GOT3 (cell line): Measurements from ENCODE around the gene KLF16.

Experiments used
- DNase-seq: peaks from one replicate; lab custom pipeline; 2025; ENCODE audit warnings: mixed read lengths; lab: John Stamatoyannopoulos, UW

Gene KLF16

GRCh38 chr19:1855040-1855827 is 8.1 kb downstream of the KLF16 start:
- DNase-seq: no peak

GRCh38 chr19:1854542-1855039 is 8.8 kb downstream of the KLF16 start:
- DNase-seq: no peak

DNA sequence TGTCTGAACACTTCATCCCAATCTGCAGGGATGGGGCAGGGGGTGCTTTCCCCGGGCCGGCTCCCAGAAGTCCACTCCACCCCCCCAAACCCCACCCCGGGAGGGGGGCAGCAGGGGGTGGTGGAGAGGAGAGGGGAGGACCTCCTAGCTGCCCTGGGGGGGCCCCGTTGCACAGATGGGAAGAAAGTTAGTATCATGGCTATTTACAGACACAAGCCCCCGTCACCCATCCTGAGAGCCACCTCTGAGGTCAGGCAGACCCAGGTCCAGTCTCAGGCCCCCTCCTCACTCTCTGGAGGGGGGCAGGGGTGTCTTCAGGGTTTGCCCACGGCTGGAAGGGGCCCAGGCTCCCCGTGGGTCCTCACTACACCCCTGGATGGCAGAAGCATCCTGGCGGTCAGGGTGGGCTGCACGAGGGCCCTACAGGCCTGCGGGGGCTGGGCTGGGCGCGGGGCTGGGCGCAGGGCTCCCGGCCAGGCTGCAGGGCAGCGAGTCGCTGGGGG is 9.3 kb downstream of the KLF16 start:
- no peak for DNase-seq

DNA sequence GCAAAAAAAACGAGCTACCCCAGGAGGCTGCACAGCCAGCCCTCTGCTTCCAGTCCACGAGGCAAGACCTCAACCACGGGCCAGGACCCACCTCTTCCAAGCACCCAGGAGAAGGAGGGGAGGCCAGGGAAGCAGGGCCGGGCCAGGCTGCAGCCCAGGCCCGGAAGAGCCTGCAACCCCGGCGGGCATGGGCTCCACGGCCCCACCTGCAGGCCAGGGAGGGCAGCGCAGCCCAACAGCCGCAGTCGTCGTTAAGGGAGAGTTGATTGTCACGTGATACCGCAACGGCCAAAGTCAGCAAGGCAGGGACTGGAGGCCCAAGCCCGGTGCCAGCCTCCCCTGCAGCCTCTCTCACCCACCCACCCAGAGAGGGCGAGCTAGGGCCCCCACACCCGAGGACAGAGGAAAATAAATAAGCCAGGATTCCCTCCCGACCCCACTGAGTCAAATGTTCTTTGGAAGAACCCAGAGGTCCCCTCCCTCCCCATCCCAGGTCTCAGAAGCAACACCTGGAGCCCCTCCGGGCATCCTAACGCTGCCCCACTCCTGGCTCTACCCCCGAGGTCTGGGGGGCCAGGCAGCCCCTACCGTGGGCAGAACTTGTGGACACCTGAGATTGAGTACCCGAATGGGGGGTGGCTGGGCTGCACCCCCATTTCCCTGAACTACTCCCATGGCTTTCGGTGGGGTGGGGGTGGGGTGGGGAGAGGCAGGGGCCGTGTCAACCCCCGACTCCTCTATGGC is 9.9 kb downstream of the KLF16 start:
- DNase-seq: no peak

DNA sequence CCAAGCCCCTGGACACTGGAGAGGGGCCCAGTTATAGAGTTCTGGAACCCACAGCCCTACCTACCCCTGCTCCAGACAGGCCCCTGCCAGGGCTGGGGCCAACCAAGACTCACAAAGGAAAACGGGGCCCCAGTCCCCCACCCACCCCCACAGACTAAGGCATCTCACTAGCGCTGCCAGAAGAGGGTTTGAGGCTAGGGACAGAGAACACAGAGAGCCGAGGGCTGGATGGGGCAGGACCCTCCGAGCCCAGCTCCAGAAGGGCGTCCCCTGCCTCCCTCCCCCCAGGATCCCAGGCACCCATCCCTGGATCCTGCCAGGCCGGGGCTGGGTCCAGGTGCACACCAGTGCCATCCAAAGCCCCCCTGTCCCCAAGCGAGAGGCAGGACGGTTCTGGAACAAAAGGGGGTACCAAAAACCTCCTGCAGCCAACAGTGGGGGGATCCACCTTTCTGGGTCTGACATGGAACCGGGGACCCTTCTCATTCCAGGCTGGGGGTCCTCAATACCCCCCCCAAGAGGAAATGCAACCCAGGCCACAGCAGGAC is 10.7 kb downstream of the KLF16 start:
- no peak for DNase-seq

DNA sequence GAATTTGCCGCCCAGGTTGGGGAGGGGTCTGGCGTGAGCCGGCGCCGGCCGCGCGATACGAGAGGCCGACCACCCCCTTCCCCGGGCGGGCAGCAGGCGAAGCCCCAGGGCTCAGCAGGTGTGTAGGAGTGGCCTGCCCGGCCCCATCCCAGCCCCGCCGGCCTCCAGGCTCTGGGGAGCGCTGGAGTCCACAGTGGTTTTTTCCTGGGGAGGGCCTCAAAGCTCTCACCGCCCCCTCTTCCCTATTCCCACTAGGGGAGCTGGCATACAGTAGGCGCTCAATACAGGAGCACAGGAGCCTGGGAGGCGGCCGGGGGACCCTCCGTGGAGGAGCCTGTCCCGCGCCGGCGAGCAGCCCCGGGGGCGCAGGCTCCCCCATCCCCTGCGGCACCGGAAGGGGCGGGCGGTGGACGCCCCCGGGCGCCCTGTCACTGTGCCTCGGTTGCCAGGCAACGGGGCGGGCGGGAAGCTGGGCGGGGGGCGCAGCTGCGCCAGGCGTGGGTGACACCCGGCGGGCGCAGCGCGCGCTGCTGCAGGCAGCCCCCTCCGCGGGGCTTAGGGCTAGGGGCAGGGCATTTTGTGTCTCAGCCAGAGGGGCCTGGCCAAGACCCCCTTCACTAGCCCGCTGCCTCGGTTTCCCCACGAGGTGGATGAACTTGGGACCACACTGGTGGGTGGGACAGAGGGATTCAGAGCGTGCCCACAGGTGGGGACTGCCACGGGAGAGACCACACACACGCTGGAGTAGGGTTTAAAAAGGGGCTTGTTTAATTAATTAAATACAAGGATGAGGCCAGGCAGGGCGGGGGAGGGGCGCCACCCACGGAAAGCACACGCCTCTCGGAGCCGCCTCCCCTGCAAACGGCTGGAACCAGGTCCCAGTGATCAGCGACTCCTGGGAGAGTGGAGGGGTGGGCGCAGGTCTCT is 11.5 kb downstream of the KLF16 start:
- no peak for DNase-seq

GRCh38 chr19:1850809-1851653 is 12.3 kb downstream of the KLF16 start:
- DNase-seq: no peak

DNA sequence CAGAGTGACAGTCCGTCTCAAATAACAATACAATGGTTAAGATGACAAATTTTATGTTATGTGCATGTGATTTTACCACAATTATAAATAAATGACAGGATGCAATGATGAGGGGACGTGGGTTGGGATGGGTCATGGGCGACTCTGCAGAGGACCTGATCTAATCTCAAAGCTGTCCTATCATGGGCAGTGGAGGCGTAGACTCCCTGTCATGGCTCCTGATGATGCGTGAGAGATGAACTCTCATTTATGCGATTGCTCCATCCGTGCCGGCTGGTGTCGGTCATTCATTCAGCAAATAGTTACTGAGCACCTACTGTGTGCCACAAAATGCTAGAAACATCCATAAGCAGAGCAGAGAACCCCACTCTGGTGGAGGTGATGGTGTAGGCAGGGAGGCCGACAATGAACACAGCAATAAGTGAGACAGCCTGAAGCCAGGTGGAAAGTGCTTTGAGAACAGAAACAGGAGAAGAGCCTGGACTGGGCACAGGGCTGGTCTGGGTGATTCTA is 13.4 kb downstream of the KLF16 start:
- DNase-seq: no peak

DNA sequence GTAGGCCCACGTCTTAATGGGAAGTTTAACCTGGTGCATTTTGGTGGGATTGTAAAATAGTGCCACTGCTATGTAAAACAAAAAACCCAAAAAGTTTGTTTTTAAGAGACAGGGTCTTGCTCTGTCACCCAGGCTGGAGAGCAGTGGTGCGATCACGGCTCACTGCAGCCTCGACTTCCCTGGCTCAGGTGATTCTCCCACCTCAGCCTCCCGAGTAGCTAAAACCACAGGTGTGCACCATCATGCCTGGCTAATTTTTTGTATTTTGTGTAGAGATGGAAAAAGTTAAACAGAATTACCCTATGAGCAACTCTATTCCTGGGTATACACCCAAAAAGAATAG is 14.3 kb downstream of the KLF16 start:
- no peak for DNase-seq

DNA sequence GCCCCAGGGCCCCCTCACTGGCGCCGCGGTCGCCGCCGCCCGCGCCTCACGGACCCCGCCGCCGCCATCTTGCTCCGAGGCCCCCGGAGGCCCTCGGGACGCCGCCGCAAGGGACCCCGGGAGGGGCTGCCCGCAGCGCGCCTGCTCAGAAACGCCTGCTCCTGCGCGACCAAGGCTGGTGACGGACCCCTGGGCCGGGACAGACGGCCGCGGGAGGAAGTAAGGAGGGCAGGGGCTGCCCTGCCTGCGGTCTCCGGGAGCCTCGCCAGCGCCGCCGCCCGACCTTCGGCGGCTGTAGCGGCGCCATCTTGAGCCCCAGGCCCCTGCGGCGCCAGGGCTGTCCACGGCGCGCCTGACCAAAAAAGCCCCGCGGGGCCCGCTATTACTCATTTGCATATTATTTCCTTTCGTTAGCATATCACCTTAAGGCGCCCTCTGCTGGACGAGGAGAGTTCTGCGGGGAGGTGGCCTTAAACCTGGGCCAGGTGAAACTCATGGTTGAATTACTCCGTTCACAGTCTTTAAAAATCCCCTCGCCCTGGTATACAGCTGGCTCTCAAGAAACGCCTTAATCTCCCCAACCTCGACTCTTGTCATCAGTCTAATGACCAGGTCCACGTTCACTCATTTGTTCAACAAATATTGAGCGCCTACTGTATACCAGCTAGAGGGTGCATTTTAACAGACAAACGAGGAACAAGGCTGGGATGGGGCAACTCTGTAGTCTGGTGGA is 14.8 kb downstream of the KLF16 start, which contains the start of gene REXO1:
Gene REXO1 (minus strand): TSS at position 85 of the 733 bp plus-strand sequence. CDS start 125 bp downstream, outside the sequence.
- DNase-seq: peak; percentile 86

- DNase-seq: no peak
Observed at GRCh38 chr19:1847684-1848398, 15.5 kb downstream of the KLF16 start.

DNA sequence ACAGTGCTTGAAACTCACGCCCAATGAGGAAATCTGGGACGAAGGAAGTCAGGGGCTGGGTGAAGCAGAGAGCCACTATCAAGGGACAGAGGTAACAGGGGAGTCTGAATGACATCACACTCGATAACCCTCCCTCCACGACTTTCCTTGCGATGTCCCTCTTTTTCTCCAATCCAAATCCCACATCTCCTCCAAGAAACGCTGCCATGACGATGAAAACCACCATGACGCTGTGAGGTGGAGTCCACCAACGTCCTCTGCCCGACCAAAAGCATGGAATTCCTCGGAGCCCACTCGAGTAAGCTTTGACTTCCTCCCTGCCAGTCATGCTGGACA is 16.1 kb downstream of the KLF16 start:
- no peak for DNase-seq

DNA sequence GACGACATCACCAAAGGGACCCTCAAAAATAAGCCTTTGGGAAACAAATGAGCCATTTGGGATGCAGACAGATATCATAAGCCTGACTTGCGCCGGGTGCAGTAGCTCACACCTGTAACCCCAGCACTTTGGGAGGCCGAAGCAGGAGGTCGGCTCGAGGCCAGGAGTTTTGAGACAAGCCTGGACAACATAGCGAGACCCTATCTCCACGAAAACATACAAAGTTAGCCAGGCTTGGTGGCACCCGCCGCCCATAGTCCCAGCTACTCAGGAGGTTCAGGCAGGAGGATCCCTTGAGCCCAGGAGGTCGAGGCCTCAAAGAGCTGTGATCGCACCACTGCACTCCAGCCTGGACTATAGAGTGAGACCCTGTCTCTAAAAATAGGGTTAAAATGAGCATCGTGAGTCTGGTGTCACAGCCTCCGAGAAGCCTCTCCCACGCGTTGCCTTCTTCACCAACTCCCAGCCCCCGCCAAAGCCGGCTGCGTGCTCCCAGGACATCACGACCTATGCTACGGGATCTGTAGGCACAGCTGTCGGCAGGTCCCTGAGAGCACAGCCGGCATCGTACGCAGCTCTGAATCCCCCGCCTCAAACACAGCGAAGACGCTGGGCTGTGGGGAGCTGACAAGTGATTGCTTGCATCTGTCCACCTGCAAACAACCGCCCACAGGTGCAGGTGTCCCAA is 16.7 kb downstream of the KLF16 start:
- DNase-seq: no peak

GRCh38 chr19:1845642-1846041 is 17.7 kb downstream of the KLF16 start:
- no peak for DNase-seq

DNA sequence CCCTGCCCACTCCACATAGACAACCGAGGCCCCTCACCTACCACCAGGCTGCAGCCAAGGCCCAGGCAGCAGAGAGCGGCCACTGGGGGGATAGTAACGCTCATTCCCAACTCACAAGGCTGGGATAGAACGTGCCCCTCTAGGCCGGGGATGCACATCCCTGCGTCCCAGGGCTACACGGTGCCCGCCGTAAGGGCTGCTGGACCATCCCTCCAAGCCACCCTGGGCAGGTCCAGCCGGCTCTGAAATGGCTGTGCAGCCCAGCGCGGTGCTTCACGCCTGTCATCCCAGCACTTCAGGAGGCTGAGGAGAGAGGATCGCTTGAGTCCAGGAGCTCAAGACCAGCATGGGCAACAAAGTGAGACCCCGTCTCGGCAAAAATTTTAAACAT is 18.3 kb downstream of the KLF16 start:
- DNase-seq: no peak

DNA sequence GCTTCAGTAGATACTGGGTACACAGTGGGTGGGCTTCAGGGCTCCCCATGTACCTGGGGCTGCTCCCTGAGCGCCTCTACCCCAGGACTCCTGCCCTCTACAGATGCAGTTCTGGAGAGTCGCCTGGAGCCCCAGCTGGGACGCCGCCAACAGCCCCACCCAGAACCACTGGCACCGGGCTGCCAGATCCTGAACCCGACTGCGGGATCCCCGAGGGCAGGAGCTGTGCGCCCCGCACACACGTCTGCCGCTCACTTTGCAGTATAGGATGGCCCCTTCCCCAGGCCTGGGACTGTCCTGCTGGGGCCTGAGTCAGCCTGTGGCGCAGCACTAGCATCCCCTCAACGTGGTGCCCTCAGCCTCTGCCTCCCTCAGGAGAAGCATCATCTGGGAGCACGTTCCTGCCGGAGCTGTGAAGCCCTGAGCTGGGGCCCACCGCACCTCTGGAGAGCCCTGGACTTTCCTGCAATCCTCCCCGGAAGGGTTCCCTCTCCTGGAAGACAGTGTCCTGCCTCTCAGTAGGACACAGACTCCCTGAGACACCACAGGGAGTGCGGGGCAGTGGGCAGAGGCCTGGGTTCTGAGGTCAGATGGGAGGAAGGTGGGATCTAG is 18.8 kb downstream of the KLF16 start:
- DNase-seq: no peak

DNA sequence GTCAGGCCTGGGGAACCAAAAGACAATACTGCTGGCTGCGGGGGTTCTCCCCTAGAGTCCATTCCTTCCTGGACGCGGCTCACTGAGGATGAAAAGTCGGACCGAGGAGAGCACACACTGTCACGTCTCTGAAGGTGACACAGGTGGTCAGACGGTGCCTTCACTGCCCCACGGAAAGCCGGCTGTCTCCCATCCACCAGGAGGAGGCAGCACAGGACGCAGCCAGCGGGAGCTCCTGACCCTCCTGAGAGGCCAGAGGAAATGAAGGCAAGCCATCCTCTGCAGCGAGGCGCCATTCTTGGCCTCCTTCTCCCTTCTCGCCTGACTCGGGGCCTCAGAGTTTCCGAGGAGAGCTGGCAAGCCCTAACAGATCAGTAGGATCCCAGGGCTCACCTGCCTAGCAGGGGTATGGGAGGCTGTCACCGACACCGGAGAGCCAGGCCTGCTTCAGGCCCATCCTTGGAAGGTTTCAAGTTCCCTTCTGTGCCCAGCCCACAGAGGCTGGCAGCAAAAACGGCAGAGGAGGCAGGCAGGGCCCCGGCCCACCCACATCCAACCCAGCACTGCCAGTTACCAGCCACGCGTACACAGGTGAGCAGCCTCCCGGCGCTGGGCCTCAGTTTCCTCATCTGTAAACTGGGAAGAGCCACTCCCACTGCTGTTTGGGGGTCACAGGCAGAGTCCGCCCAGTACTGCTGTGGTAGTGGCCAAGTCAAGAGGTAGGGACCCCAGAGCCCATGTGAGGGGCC is 19.6 kb downstream of the KLF16 start:
- DNase-seq: no peak

GRCh38 chr19:1843116-1843515 is 20.3 kb downstream of the KLF16 start:
- no peak for DNase-seq
